ENCODE results near the gene RPS6KA2.
"Not testable (repeated sequence)": the region's sequence is repeated elsewhere in the genome, so short reads cannot be mapped to it uniquely, and the experiment has no call there.

The RPS6KA2 gene

GRCh38 chr6:166544296-166544605, 82.8 kb downstream of the RPS6KA2 start:
- DNase-seq, result no peak

- DNase-seq, result no peak
Observed at GRCh38 chr6:166543603-166544295, 83.3 kb downstream of the RPS6KA2 start.

- DNase-seq, result no peak
Observed at GRCh38 chr6:166542580-166542912, 84.5 kb downstream of the RPS6KA2 start.

- no peak for DNase-seq
Observed at GRCh38 chr6:166541876-166542579, 85.0 kb downstream of the RPS6KA2 start.

GRCh38 chr6:166541366-166541765, 85.7 kb downstream of the RPS6KA2 start:
- no peak for DNase-seq

- no peak for DNase-seq
Observed at GRCh38 chr6:166540631-166541331, 86.3 kb downstream of the RPS6KA2 start.

GRCh38 chr6:166539543-166539942, 87.5 kb downstream of the RPS6KA2 start:
- DNase-seq, result no peak

- not testable (repeated sequence) for DNase-seq
Observed at GRCh38 chr6:166539011-166539385, 88.1 kb downstream of the RPS6KA2 start.

- DNase-seq, result no peak
Observed at GRCh38 chr6:166538297-166539010, 88.6 kb downstream of the RPS6KA2 start.

GRCh38 chr6:166534658-166535406, 92.2 kb downstream of the RPS6KA2 start:
- no peak for DNase-seq

- no peak for DNase-seq
Observed at GRCh38 chr6:166533205-166533824, 93.7 kb downstream of the RPS6KA2 start.

- DNase-seq, result no peak
Observed at GRCh38 chr6:166532302-166532701, 94.7 kb downstream of the RPS6KA2 start.

- DNase-seq, result no peak
Observed at GRCh38 chr6:166530211-166531095, 96.6 kb downstream of the RPS6KA2 start.

- no peak for DNase-seq
Observed at GRCh38 chr6:166529586-166529985, 97.5 kb downstream of the RPS6KA2 start.

GRCh38 chr6:166529058-166529457, 98.0 kb downstream of the RPS6KA2 start:
- not testable (repeated sequence) for DNase-seq

- DNase-seq, result no peak
Observed at GRCh38 chr6:166527849-166528248, 99.2 kb downstream of the RPS6KA2 start.

GRCh38 chr6:166526937-166527336, 100.1 kb downstream of the RPS6KA2 start:
- no peak for DNase-seq

GRCh38 chr6:166525567-166525966, 101.5 kb downstream of the RPS6KA2 start:
- no peak for DNase-seq

GRCh38 chr6:166523782-166524559, 103.1 kb downstream of the RPS6KA2 start:
- no peak for DNase-seq
